NCI-H128 (cell line): ENCODE results near the gene APOBEC3G.

Source experiments
- DNase-seq: peaks from one replicate; lab custom pipeline; 2025; ENCODE audit not compliant: unreplicated experiment; lab: John Stamatoyannopoulos, UW

APOBEC3G gene

GRCh38 chr22:39090426-39091064, 13.5 kb downstream of the APOBEC3G start:
- DNase-seq = no peak

- DNase-seq = no peak
Measured at GRCh38 chr22:39091126-39092081, 14.3 kb downstream of the APOBEC3G start.

- no peak for DNase-seq
Measured at GRCh38 chr22:39092111-39092862, 15.2 kb downstream of the APOBEC3G start.

DNA sequence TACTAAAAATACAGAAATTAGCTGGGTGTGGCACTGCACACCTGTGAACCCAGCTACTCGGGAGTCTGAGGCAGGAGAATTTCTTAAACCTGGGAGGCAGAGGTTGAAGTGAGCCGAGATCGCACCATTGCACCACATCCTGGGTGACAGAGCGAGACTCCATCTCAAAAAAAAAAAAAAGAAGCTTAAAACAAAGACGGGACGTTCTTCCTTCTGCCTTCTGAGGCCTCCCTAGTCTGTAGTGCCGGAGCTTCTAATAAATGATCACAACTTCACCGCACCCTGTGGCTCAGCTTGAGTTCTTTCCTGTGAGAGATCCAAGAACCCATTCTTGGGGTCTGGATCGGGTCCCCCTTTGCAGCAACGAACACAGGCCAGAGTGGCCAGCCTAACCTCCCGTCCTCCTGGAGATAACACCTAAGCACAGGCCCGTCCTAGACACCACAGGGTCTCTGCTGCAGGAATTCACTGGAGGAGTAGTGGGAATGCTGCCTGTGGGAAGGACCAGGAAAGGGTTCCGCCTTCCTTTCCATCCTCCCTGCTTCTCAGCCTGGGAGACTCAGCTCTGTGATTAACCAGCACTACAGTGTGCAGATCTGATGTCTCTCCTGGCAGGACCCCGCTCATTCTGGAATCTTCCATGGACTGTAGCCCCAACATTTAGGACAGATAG, 17.8 kb downstream of the APOBEC3G start:
- no peak for DNase-seq

DNA sequence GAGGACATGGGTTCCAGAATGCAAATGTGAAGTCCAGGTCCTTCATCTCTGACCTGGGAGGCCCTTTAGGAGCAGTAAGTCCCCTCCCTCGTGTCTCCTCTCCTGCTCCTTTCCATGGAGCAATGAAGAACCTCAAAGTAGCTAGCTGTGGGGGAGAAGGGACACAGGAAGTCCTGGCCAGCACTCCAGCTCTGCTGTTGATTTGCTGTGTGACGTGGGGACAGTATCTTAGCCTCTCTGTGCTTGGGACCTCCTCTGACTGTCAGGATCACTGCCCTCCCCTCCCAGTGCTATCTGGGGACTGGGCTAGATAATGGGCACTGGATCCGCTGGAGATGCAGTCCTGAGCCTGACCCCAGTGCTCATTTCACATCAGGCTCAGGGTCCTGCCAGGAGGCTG, 18.9 kb downstream of the APOBEC3G start:
- DNase-seq = no peak

DNA sequence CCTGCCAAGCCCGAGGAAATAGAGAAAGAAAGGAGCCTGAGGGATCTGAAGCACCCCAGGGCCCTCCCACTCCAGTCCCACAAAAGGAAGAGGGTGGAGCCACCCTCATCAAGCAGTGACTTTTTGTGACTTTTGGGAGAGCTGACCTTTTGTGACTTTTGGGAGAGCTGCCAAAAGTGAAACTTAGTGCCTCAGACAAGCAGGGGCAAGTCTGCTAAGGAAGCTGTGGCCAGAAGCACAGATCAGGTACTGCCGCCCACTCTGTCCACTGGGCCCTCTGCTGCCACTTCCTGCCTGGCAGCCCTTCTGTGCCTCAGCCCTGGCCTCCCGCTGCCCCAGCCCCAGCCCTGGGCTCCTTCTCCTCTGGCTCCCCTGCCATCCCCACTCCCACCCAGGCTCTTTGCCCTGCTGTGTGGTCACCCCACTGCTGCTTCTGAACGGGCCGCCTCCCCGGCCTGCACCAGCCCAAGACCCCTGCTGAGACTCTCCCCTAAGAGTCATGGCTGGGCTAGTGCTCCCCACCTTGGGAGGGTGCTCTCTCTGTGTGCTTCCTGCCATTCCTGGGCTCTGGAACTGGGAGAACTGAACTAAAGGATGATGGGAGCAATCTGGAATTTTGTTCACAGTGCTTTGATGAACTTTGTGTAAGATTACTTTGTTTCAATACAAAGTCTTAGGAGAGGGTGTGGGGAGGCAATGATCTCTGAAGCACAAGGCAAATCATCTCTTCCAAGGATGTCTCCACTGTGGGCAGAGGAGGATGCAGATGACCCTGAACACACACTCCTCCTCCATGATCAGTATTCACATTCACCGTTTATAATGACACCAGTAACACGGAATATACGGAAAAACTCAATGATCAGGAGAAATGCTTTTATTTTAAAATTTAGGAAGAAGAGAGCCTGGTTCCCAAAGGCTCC, 20.3 kb downstream of the APOBEC3G start, which contains the start of gene APOBEC3H:
Gene APOBEC3H, plus strand, starts transcription at position 147 of the 923 bp plus-strand sequence. CDS start 3,035 bp downstream, outside the sequence.
- DNase-seq = no peak

DNA sequence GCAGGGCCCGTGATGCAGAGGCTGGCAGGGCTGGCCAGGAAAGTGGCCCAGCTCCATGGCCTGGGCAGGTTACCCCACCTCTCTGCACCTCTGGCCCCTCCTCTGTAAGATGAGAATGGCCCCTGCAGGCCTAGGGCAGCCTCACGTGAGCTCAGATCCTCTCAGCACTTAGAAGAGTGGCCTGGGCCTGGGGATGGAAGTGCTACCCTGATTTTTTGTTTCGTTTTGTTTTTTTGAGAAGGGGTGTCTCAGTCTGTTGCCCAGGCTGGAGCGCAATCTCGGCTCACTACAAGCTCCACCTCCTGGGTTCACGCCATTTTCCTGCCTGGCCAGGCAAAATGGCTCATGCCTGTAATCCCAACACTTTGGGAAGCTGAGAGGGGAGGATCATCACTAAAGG, 21.0 kb downstream of the APOBEC3G start:
- no peak for DNase-seq

GRCh38 chr22:39098576-39098975, 21.5 kb downstream of the APOBEC3G start:
- no peak for DNase-seq

GRCh38 chr22:39101226-39101625, 24.2 kb downstream of the APOBEC3G start:
- no peak for DNase-seq

DNA sequence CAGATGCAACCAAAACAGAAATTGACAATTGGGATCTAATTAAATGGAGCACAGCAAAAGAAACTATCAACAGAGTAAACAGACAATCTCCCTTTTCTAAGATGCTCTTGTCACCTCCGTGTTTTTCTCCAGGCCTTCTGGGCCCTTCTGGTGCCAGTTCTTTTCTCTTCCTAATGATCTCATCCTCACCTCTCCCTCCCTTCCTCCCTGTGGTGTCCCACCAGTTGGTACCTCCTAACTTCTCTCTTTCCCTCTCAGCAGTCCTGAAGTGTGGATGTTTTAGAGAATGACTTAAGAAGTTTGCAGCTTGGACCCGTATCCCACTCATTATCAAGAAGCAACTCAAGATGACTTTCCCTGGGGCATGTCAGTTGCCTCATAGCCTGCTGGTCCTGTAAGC, 26.4 kb downstream of the APOBEC3G start:
- no peak for DNase-seq

- no peak for DNase-seq
Measured at GRCh38 chr22:39106326-39106725, 29.3 kb downstream of the APOBEC3G start.

- DNase-seq = no peak
Measured at GRCh38 chr22:39108487-39108886, 31.4 kb downstream of the APOBEC3G start.

- DNase-seq = no peak
Measured at GRCh38 chr22:39109361-39109760, 32.3 kb downstream of the APOBEC3G start.

GRCh38 chr22:39110631-39111561, 33.8 kb downstream of the APOBEC3G start:
- no peak for DNase-seq

DNA sequence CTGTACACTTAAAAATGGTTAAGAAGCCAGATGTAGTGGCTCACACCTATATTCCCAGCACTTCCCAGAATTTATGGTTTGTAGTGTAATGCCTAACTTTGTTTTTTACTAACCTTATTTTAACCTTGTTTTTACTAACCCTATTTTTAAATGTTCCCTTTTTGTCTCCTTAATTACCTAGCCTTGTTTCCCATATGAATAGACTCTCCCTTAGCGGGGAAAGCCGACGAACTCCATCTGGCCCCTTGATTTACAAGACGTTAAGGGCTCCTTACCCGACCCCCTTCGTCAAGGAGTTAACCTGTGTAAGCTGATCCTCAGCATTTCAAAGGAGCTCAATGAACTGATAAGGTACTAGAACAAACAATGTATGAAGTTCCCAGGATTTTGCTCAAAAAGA, 37.0 kb downstream of the APOBEC3G start:
- DNase-seq = no peak

DNA sequence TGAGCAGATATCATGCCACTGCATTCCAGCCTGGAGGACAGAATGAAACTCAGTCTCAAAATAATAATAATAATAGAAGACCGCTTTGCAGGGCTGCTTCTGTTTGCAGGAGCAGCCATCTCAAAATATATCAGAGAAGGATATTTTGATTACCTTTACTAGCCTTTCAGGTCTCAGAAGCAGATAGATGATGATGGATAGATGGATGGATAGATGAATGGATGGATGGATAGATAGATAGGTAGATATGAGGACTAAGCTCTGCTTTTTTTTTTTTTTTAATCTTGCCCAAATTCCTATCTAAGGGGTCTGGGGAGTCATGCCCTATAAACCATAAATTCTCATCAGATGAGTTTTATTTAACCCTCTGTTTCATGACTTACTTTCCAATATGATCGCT, 38.5 kb downstream of the APOBEC3G start:
- DNase-seq = no peak

DNA sequence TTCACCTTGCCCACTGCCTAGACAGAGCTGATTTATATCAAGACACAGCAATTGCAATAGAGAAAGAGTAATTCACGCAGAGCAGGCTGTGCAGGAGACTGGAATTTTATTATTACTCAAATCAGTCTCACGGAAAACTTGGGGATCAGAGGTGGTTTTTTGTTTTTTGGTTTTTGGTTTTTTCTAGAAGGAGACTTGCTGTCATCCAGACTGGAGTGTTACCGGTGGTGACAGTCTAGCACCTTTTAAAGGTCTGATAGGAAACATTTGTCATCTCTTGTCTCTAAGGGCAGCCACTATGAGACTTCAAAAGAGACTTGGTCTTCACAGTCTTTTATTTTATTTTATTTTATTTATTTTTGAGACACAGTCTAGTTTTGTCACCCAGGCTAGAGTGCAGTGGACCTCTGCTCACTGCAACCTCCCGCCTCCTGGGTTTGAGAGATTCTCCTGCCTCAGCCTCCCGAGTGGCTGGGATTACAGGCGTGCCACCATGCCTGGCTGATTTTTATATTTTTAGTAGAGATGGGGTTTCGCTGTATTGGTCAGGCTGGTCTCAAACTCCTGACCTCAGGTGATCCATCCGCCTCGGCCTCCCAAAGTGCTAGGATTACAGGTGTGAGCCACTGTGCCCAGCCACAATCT, 39.0 kb downstream of the APOBEC3G start:
- DNase-seq = no peak

- DNase-seq = no peak
Measured at GRCh38 chr22:39117585-39118191, 40.6 kb downstream of the APOBEC3G start.
